ENCODE results near the gene KRTAP9-3.
"Not testable (repeated sequence)": the region's sequence is repeated elsewhere in the genome, so short reads cannot be mapped to it uniquely, and the experiment has no call there.

DNA sequence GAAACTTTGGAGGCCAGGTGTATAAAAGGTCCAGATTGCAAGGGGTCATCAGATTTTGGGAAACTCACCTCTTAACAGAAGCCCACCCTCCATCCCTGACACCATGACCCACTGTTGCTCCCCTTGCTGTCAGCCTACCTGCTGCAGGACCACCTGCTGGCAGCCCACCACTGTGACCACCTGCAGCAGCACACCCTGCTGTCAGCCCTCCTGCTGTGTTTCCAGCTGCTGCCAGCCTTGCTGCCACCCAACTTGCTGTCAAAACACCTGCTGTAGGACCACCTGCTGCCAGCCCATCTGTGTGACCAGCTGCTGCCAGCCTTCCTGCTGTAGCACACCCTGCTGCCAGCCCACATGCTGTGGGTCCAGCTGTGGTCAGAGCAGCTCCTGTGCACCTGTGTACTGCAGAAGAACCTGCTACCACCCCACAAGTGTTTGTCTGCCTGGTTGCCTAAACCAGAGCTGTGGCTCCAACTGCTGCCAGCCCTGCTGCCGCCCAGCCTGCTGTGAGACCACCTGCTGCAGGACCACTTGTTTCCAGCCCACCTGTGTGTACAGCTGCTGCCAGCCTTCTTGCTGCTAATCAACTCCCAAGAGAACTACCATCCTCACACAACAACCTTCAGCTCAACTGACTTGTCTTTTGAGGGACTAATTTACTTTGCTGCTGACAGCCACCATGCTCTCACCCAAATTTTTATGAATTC, at the start of gene KRTAP9-3:
- TF ChIP-seq, protein P1, sequence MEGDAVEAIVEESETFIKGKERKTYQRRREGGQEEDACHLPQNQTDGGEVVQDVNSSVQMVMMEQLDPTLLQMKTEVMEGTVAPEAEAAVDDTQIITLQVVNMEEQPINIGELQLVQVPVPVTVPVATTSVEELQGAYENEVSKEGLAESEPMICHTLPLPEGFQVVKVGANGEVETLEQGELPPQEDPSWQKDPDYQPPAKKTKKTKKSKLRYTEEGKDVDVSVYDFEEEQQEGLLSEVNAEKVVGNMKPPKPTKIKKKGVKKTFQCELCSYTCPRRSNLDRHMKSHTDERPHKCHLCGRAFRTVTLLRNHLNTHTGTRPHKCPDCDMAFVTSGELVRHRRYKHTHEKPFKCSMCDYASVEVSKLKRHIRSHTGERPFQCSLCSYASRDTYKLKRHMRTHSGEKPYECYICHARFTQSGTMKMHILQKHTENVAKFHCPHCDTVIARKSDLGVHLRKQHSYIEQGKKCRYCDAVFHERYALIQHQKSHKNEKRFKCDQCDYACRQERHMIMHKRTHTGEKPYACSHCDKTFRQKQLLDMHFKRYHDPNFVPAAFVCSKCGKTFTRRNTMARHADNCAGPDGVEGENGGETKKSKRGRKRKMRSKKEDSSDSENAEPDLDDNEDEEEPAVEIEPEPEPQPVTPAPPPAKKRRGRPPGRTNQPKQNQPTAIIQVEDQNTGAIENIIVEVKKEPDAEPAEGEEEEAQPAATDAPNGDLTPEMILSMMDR (IDR thresholded peaks at IDR 0.05), result not testable (repeated sequence)
- not testable (repeated sequence) for TF ChIP-seq POLR2A (IDR thresholded peaks at IDR 0.05)
